ENCODE data around the gene CRACDL. TPM values are rescaled to one million over a fixed set of nuclear protein-coding genes. Genes with fewer than 3 reads are reported as not detected.

The CRACDL gene
- total and polyA plus RNA-seq, 2 donors (not counting 1 experiment from before 2014, with no cell fraction given), result 0.25 TPM; not detected in 1

DNA sequence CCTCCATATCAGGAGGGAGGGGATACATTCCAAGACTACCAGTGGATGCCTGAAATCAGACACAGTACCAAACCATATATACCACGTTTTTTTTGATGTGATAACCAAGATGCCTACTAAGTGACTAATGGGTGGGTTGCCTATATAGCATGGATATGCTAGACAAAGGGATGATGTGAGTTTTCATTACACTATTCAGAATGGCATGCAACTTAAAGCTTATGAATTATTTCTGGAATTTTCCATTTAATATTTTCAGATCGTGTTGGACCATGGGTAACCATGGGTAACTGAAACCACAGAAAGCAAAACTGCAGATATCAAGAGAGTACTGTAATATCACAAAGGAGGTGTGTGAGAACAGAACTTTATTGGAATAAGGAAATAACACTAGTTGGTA, 39.6 kb upstream of the CRACDL start:
- H3K79me2 ChIP-seq (ENCODE audit: control insufficient read depth, insufficient read depth, low read length), result no peaks in the 10 kb centered on the region
- WGBS (ENCODE audit: insufficient coverage), result no CpG with 5 or more reads among the region's 2 CpGs
- H3K4me3 ChIP-seq (ENCODE audit: control extremely low read depth in 1 of 5, extremely low read depth in 1 of 5, insufficient read depth in 1 of 5, low read depth in 2 of 5, low read length in 4 of 5), result no peak overlapping the region
- Mint-ChIP-seq H3K27ac (no peak overlapping the region), H3K9me3 (ENCODE audit: insufficient read depth) (peaks cover 10% of the 10 kb centered on the region), H3K4me1 (no peaks in the 10 kb centered on the region), H3K27me3 (peaks cover 26% of the 10 kb centered on the region), H3K4me3 (no peak overlapping the region)
- intact Hi-C loops (cut with micrococcal nuclease), result no loop called here
- no peak overlapping the region for H2AFZ ChIP-seq (ENCODE audit: insufficient read depth, low read depth, low read length, poor library complexity, severe bottlenecking)
- no peaks in the 10 kb centered on the region for H4K20me1 ChIP-seq (ENCODE audit: control insufficient read depth, insufficient read depth, low read length, poor library complexity, severe bottlenecking)
- H3K9me3 ChIP-seq (ENCODE audit: control extremely low read depth in 1 of 3, control insufficient read depth in 2 of 3, insufficient read depth in 1 of 3, low read length in 2 of 3), result peaks cover 9 to 23% (median 13%) of the 10 kb centered on the region in 3 donors
- no peaks in the 10 kb centered on the region for H3K4me1 ChIP-seq (ENCODE audit: control insufficient read depth in 2 of 2, insufficient read depth in 2 of 2, low read length in 2 of 2)
- H3K36me3 ChIP-seq (replicated peaks in 1 of 2; ENCODE audit: control extremely low read depth in 1 of 2, control insufficient read depth in 1 of 2, extremely low read depth in 1 of 2, insufficient read depth in 2 of 2, low read length in 1 of 2), result no peaks in the 10 kb centered on the region
- DNase-seq (no peak), ATAC-seq (ENCODE audit: low read depth) (no peak)
- peaks cover 0 to 7% (median 2%) of the 10 kb centered on the region in 4 experiments for H3K27me3 ChIP-seq (replicated peaks in 1 of 4; ENCODE audit: control extremely low read depth in 1 of 4, control insufficient read depth in 3 of 4, insufficient read depth in 4 of 4, low read length in 3 of 4)
- ChIA-PET POLR2A (no interaction called here), CTCF (no interaction called here)
- no peak overlapping the region for H3K27ac ChIP-seq (ENCODE audit: low read length in 2 of 2)
- H3K9ac ChIP-seq (ENCODE audit: low read length), result no peak overlapping the region
- no peak overlapping the region for H3K4me2 ChIP-seq (replicated peaks; ENCODE audit: low read depth, low read length, poor library complexity, severe bottlenecking)
- TF ChIP-seq EZH2 (IDR thresholded peaks at IDR 0.05; ENCODE audit: borderline replicate concordance, insufficient read depth, low read depth, low read length, poor library complexity, severe bottlenecking), result no peak
- TF ChIP-seq, protein P1, sequence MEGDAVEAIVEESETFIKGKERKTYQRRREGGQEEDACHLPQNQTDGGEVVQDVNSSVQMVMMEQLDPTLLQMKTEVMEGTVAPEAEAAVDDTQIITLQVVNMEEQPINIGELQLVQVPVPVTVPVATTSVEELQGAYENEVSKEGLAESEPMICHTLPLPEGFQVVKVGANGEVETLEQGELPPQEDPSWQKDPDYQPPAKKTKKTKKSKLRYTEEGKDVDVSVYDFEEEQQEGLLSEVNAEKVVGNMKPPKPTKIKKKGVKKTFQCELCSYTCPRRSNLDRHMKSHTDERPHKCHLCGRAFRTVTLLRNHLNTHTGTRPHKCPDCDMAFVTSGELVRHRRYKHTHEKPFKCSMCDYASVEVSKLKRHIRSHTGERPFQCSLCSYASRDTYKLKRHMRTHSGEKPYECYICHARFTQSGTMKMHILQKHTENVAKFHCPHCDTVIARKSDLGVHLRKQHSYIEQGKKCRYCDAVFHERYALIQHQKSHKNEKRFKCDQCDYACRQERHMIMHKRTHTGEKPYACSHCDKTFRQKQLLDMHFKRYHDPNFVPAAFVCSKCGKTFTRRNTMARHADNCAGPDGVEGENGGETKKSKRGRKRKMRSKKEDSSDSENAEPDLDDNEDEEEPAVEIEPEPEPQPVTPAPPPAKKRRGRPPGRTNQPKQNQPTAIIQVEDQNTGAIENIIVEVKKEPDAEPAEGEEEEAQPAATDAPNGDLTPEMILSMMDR (IDR thresholded peaks at IDR 0.05), result no peak

DNA sequence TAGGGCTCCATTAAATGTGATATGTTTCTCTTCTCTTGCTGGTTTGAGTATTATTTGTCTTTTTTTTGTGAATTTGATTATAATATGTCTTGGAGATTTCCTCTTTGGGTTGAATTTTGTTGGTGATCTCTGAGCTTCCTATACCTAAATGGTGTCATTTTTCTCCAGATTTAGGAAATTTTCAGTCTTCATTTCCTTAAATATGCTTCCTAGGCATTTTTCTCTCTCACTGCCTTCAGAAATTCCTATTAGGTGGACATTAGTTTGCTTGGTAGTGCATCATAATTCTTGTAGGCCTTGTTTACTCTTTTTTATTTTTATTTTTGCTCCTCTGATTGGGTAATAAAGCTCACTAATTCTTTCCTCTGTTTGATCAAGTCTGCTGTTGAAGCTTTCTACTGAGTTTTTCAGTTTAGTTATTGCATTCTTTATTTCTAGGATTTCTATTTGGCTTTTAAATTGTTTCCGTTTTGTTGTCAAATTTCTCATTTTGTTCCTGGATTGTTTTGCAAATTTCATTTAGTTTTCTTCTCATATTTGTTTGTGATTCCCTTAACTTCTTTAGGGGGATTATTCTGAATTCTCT, 36.6 kb upstream of the CRACDL start:
- Histone ChIP-seq H3K9me3 (ENCODE audit: control extremely low read depth in 1 of 3, control insufficient read depth in 2 of 3, insufficient read depth in 1 of 3, low read length in 2 of 3) (peaks cover 5 to 28% (median 16%) of the 10 kb centered on the region in 3 donors), H3K79me2 (ENCODE audit: control insufficient read depth, insufficient read depth, low read length) (no peaks in the 10 kb centered on the region), H4K20me1 (ENCODE audit: control insufficient read depth, insufficient read depth, low read length, poor library complexity, severe bottlenecking) (no peaks in the 10 kb centered on the region), H3K27ac (ENCODE audit: low read length in 2 of 2) (no peak overlapping the region), H2AFZ (ENCODE audit: insufficient read depth, low read depth, low read length, poor library complexity, severe bottlenecking) (no peak overlapping the region), H3K9ac (ENCODE audit: low read length) (no peak overlapping the region), H3K4me1 (ENCODE audit: control insufficient read depth in 2 of 2, insufficient read depth in 2 of 2, low read length in 2 of 2) (no peaks in the 10 kb centered on the region), H3K4me3 (ENCODE audit: control extremely low read depth in 1 of 5, extremely low read depth in 1 of 5, insufficient read depth in 1 of 5, low read depth in 2 of 5, low read length in 4 of 5) (no peak overlapping the region), H3K27me3 (replicated peaks in 1 of 4; ENCODE audit: control extremely low read depth in 1 of 4, control insufficient read depth in 3 of 4, insufficient read depth in 4 of 4, low read length in 3 of 4) (peaks cover 0 to 7% (median 5%) of the 10 kb centered on the region in 4 experiments), H3K36me3 (replicated peaks in 1 of 2; ENCODE audit: control extremely low read depth in 1 of 2, control insufficient read depth in 1 of 2, extremely low read depth in 1 of 2, insufficient read depth in 2 of 2, low read length in 1 of 2) (no peaks in the 10 kb centered on the region), H3K4me2 (replicated peaks; ENCODE audit: low read depth, low read length, poor library complexity, severe bottlenecking) (no peak overlapping the region)
- no peak overlapping the region for H3K4me3 Mint-ChIP-seq
- ChIA-PET POLR2A (no interaction called here), CTCF (no interaction called here)
- no peak overlapping the region for H3K27ac Mint-ChIP-seq
- no peak for TF ChIP-seq EZH2 (IDR thresholded peaks at IDR 0.05; ENCODE audit: borderline replicate concordance, insufficient read depth, low read depth, low read length, poor library complexity, severe bottlenecking)
- TF ChIP-seq, protein P1 (IDR thresholded peaks at IDR 0.05), result no peak
- peaks cover 42% of the 10 kb centered on the region for H3K27me3 Mint-ChIP-seq
- H3K4me1 Mint-ChIP-seq, result no peaks in the 10 kb centered on the region
- no peak for ATAC-seq (ENCODE audit: low read depth)
- no peak for DNase-seq
- H3K9me3 Mint-ChIP-seq (ENCODE audit: insufficient read depth), result peaks cover 20% of the 10 kb centered on the region
- WGBS (ENCODE audit: insufficient coverage), result no CpG with 5 or more reads among the region's 1 CpG
- intact Hi-C loops (cut with micrococcal nuclease), result no loop called here

Measured in B cell (primary cell).